WTC11 (cell line): ENCODE measurements around the gene LENG9. TPM values are rescaled to one million over a fixed set of nuclear protein-coding genes. Genes with fewer than 3 reads are reported as not detected.

Source experiments
- AFF4 ChIP-seq: sonication (generic); formaldehyde crosslinking; IDR thresholded peaks from 2 replicates; pipeline ENCODE4 v1.8.1; 2023; ENCODE audit warnings: mild to moderate bottlenecking, missing genetic modification reagents, borderline replicate concordance
- ATF3 ChIP-seq: sonication (generic); formaldehyde crosslinking; conservative IDR thresholded peaks from 2 replicates; pipeline ENCODE4 v1.8.1; 2022; ENCODE audit warnings: mild to moderate bottlenecking, missing genetic modification reagents
- CBFB ChIP-seq: sonication (generic); formaldehyde crosslinking; IDR thresholded peaks from 2 replicates; pipeline ENCODE4 v1.8.1; 2022; ENCODE audit warnings: mild to moderate bottlenecking, low read depth, missing genetic modification reagents
- CREB1 ChIP-seq: sonication (generic); formaldehyde crosslinking; IDR thresholded peaks from 2 replicates; pipeline ENCODE4 v1.8.0; 2023; ENCODE audit warnings: mild to moderate bottlenecking, missing genetic modification reagents
- CREM ChIP-seq: sonication (generic); formaldehyde crosslinking; IDR thresholded peaks from 2 replicates; pipeline ENCODE4 v1.8.1; 2022; ENCODE audit warnings: mild to moderate bottlenecking, missing genetic modification reagents, moderate library complexity
- CTCF ChIP-seq: fragments of 200-600 bp; IDR thresholded peaks from 2 replicates; pipeline ENCODE4 v1.8.0; 2022; ENCODE audit warnings: antibody characterized with exemption
- E2F4 ChIP-seq: sonication (generic); formaldehyde crosslinking; IDR thresholded peaks from 2 replicates; pipeline ENCODE4 v1.8.1; 2022; ENCODE audit warnings: low read depth, mild to moderate bottlenecking, moderate library complexity, missing genetic modification reagents, borderline replicate concordance
- ELF4 ChIP-seq: sonication (generic); formaldehyde crosslinking; IDR thresholded peaks from 2 replicates; pipeline ENCODE4 v1.8.1; 2022; ENCODE audit warnings: low read depth, mild to moderate bottlenecking, moderate library complexity, missing genetic modification reagents
- ETV6 ChIP-seq: sonication (generic); formaldehyde crosslinking; IDR thresholded peaks from 2 replicates; pipeline ENCODE4 v1.8.1; 2022; ENCODE audit warnings: mild to moderate bottlenecking, missing genetic modification reagents
- HMGXB4 ChIP-seq: sonication (generic); formaldehyde crosslinking; IDR thresholded peaks from 2 replicates; pipeline ENCODE4 v1.8.1; 2023; ENCODE audit warnings: mild to moderate bottlenecking, moderate library complexity, missing genetic modification reagents
- KAT7 ChIP-seq: sonication (generic); formaldehyde crosslinking; IDR thresholded peaks from 2 replicates; pipeline ENCODE4 v1.8.1; 2023; ENCODE audit warnings: missing genetic modification reagents, mild to moderate bottlenecking, borderline replicate concordance
- NFE2L1 ChIP-seq: sonication (generic); formaldehyde crosslinking; IDR thresholded peaks from 2 replicates; pipeline ENCODE4 v1.8.1; 2023; ENCODE audit warnings: missing genetic modification reagents
- PRDM15 ChIP-seq: sonication (generic); formaldehyde crosslinking; IDR thresholded peaks from 2 replicates; pipeline ENCODE4 v1.8.0; 2022; ENCODE audit warnings: missing genetic modification reagents
- SOX15 ChIP-seq: fragments of 250-450 bp; sonication (Bioruptor Pico); IDR thresholded peaks from 2 replicates; pipeline ENCODE4 v1.9.0; 2021; ENCODE audit warnings: mild to moderate bottlenecking
- SP1 ChIP-seq: sonication (generic); formaldehyde crosslinking; conservative IDR thresholded peaks from 2 replicates; pipeline ENCODE4 v1.8.1; 2022; ENCODE audit warnings: missing genetic modification reagents
- STAT6 ChIP-seq: sonication (generic); formaldehyde crosslinking; conservative IDR thresholded peaks from 2 replicates; pipeline ENCODE4 v1.8.1; 2023; ENCODE audit warnings: mild to moderate bottlenecking, low read depth, missing genetic modification reagents, moderate library complexity
- TP53 ChIP-seq: sonication (generic); formaldehyde crosslinking; IDR thresholded peaks from 2 replicates; pipeline ENCODE4 v1.8.1; 2023; ENCODE audit warnings: mild to moderate bottlenecking, missing genetic modification reagents
- ZMAT4 ChIP-seq: fragments of 250-450 bp; sonication (Bioruptor Pico); IDR thresholded peaks from 2 replicates; pipeline ENCODE4 v1.9.0; 2021; ENCODE audit warnings: mild to moderate bottlenecking
- ZNF121 ChIP-seq: sonication (generic); formaldehyde crosslinking; IDR thresholded peaks from 2 replicates; pipeline ENCODE4 v1.8.0; 2023; ENCODE audit warnings: missing genetic modification reagents
- ZNF219 ChIP-seq: sonication (generic); formaldehyde crosslinking; IDR thresholded peaks from 2 replicates; pipeline ENCODE4 v1.8.0; 2023; ENCODE audit warnings: missing genetic modification reagents, mild to moderate bottlenecking, borderline replicate concordance
- ZNF232 ChIP-seq: sonication (generic); formaldehyde crosslinking; IDR thresholded peaks from 2 replicates; pipeline ENCODE4 v1.8.0; 2022; ENCODE audit warnings: mild to moderate bottlenecking, missing genetic modification reagents
- ZNF396 ChIP-seq: fragments of 250-450 bp; sonication (Bioruptor Pico); IDR thresholded peaks from 2 replicates; pipeline ENCODE4 v1.8.0; 2021; ENCODE audit warnings: mild to moderate bottlenecking, moderate library complexity, borderline replicate concordance
- total RNA-seq: library from RNA; stranded (reverse); gene quantifications from 3 replicates; pipeline ENCODE4 v1.2.3, GENCODE V29; 2021

LENG9 gene
- total RNA-seq, 1 experiment from 2014 or later: 6.1 TPM

- TF ChIP-seq ZNF219 (no peak; the same call in 1 of the 2 replicates), PRDM15 (CRISPR knock-in tag) (no peak), CREM (CRISPR knock-in tag) (peak; percentile 81; the same call in 1 of the 2 replicates), SOX15 (CRISPR knock-in tag) (no peak), STAT6 (CRISPR knock-in tag) (no peak), E2F4 (CRISPR knock-in tag) (peak; percentile 78; the same call in 1 of the 2 replicates), NFE2L1 (peak; percentile 84; the same call in 1 of the 2 replicates), ZNF121 (CRISPR knock-in tag) (no peak), CBFB (CRISPR knock-in tag) (no peak), HMGXB4 (CRISPR knock-in tag) (0 out of 2 replicates have a peak, but pooled peaks have one; percentile 33), CTCF (no peak), ELF4 (CRISPR knock-in tag) (no peak), TP53 (CRISPR knock-in tag) (0 out of 2 replicates have a peak, but pooled peaks have one; percentile 54), CREB1 (CRISPR knock-in tag) (0 out of 2 replicates have a peak, but pooled peaks have one; percentile 49), KAT7 (CRISPR knock-in tag) (peak; percentile 92), ATF3 (no peak), ETV6 (peak; percentile 97), ZNF396 (CRISPR knock-in tag) (no peak), ZNF232 (CRISPR knock-in tag) (0 out of 2 replicates have a peak, but pooled peaks have one; percentile 86), AFF4 (CRISPR knock-in tag) (no peak), SP1 (CRISPR knock-in tag) (peak; percentile 90), ZMAT4 (CRISPR knock-in tag) (no peak)
Measured at GRCh38 chr19:54448774-54449700, 14.5 kb downstream of the LENG9 start, which contains the start of gene LENG8 (continued).
